ENCODE measurements around the gene GLB1L.
A peak's percentile ranks its signal among the peaks of the same experiment; 100 is the strongest.

Gene GLB1L

DNA sequence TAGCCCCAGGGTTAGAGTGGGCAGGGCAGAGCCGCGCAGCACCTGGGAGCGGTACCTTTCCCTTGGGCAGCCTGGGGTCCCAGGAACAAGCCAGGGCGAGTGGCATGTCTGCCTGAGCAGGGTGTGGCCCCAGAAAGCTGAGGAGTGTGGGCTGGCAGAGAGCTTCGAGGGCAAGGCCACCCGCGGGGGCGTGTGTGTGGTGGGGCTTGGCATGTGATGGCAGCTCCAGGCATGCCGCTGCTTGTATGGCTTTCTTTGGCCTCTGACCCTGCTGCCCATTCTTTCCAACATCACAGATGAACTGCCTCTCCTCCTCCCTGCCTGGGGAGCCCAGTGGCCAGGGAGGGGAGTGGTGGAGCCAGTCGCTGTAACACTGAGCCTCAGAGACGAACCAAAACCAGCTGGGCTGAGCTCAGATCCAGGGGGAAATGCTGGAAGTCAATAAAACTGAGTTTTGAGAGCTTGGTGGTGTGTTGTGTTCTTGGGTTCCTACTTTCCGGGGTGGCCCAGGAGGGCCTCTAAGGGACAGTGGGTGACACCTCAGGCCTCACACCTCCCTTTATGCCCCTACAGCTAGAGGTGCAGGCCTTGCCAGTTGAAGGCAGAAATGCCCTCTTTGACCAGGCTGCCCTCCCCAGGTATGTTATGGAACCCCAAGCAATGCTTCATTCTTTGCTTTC, 41.3 kb upstream of the GLB1L start:
- DNase-seq: peak; percentile 17
- H3K36me3 Mint-ChIP-seq: peaks cover 22% of the 10 kb centered on the region
- H3K4me3 Mint-ChIP-seq: no peak overlapping the region
- peak overlapping the region; percentile 45 for H3K27ac Mint-ChIP-seq
- H3K27me3 Mint-ChIP-seq: peaks cover 16% of the 10 kb centered on the region
- no peaks in the 10 kb centered on the region for H3K9me3 Mint-ChIP-seq
- CTCF ChIA-PET: interaction anchor here (2.0 to 14.8 kb wide), 2 partner anchors 9 kb away, joined by 7 to 267 read pairs; no protein-coding TSS in a partner anchor
- H3K4me1 Mint-ChIP-seq: peaks cover 4% of the 10 kb centered on the region

DNA sequence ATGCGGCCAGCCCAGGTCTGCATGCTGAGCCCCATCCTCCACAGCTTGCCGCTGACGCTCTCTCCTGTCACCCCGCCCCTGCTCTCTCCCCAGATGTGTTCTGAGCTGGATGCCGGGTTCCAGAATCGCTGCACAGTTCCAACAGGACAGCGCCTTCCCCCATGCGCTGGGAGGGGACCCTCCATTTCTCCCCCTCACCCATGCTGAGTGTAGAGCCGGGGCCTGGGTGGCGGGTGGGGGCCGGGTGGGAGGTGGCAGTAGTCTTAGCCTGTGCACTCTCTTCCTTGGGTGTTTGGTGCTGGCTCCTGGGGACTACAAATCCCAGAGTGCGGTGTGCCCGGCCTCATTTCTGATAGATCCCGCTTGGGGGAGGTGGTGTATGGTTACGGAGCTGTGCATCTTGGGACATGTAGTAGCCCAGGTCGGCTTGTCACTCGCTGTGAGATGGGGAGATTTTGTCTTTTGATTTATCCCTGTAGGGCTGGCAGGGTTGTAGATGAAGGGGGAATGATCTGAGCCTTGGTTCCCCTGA, 40.7 kb upstream of the GLB1L start:
- H3K4me3 Mint-ChIP-seq: no peak overlapping the region
- CTCF ChIA-PET: interaction anchor here (2.0 to 14.8 kb wide), 2 partner anchors 8 to 9 kb away, joined by 7 to 267 read pairs; no protein-coding TSS in a partner anchor
- H3K4me1 Mint-ChIP-seq: peaks cover 8% of the 10 kb centered on the region
- no peaks in the 10 kb centered on the region for H3K9me3 Mint-ChIP-seq
- H3K27ac Mint-ChIP-seq: peak overlapping the region; percentile 45
- peaks cover 27% of the 10 kb centered on the region for H3K36me3 Mint-ChIP-seq
- no peak for DNase-seq
- H3K27me3 Mint-ChIP-seq: peaks cover 10% of the 10 kb centered on the region

DNA sequence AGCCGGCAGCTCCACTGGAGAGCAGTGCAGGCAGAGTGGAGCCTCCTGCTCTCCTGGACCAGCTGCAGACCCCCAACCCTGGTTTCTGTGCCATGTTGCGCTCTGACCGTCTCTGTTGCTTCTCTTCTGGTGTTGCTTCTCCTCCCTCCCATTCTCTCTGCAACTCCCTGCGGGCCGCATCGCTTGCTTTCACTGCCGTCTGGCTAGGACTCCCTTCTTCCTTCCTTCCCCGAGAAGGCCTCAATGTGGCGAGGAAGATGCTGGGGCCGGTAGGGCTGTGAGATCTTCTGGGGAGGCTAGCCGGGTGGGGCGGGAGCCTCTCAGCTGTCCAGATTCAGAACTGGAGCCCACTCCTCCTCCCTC, 40.1 kb upstream of the GLB1L start:
- CTCF ChIA-PET: interaction anchor here (2.0 to 14.8 kb wide), 2 partner anchors 8 to 10 kb away, joined by 7 to 267 read pairs; no protein-coding TSS in a partner anchor
- H3K9me3 Mint-ChIP-seq: no peaks in the 10 kb centered on the region
- no peak for DNase-seq
- no peak overlapping the region for H3K27ac Mint-ChIP-seq
- peaks cover 14% of the 10 kb centered on the region for H3K4me1 Mint-ChIP-seq
- peaks cover 28% of the 10 kb centered on the region for H3K36me3 Mint-ChIP-seq
- H3K4me3 Mint-ChIP-seq: no peak overlapping the region
- peaks cover 4% of the 10 kb centered on the region for H3K27me3 Mint-ChIP-seq

DNA sequence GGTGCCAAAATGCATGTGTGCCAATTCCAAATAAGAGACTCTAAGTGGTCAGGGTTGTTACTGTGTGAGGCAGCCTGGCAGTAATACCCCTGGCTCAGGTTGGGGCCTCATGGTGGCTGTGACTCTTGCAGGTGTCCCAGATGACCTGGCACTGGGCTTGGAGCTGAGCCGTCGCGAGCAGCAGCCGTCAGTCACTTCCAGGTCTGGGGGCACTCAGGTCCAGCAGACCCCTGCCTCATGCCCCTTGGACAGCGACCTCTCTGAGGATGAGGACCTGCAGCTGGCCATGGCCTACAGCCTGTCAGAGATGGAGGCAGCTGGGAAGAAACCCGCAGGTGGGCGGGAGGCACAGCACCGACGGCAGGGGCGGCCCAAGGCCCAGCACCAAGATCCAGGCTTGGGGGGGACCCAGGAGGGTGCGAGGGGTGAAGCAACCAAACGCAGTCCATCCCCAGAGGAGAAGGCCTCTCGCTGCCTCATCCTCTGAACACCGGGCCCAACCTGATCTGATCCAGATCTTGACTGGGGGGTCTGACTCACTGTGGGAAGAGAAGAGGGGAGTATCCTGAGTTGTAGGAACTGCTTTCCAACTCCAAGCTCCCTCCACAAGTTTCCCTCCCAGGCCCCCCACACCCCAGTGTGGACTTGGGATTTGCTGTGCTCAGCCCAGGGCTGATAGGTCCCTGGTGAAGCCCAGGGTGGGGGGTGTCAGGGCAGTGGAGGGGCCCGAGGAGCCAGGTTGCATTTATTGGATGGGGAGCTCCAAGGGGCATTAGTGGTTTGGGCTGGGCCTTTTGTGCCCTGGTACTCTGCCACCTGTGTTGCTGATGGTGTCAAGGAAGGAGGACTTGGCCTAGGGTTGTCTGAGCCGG, 39.5 kb upstream of the GLB1L start:
- CTCF ChIA-PET: interaction anchor here (14.8 kb wide), 1 partner anchor 11 kb away, joined by 267 read pairs; no protein-coding TSS in a partner anchor
- no peak for DNase-seq
- no peak overlapping the region for H3K4me3 Mint-ChIP-seq
- no peak overlapping the region for H3K27ac Mint-ChIP-seq
- no peaks in the 10 kb centered on the region for H3K9me3 Mint-ChIP-seq
- peaks cover 31% of the 10 kb centered on the region for H3K36me3 Mint-ChIP-seq
- peaks cover 20% of the 10 kb centered on the region for H3K4me1 Mint-ChIP-seq
- H3K27me3 Mint-ChIP-seq: peaks cover under 1% of the 10 kb centered on the region

- peak overlapping the region; percentile 38 for H3K27ac Mint-ChIP-seq
- H3K4me3 Mint-ChIP-seq: no peak overlapping the region
- H3K9me3 Mint-ChIP-seq: no peaks in the 10 kb centered on the region
- no peaks in the 10 kb centered on the region for H3K27me3 Mint-ChIP-seq
- H3K4me1 Mint-ChIP-seq: peaks cover 32% of the 10 kb centered on the region
- CTCF ChIA-PET: interaction anchor here (14.8 kb wide), 1 partner anchor 12 kb away, joined by 267 read pairs; no protein-coding TSS in a partner anchor
- peaks cover 31% of the 10 kb centered on the region for H3K36me3 Mint-ChIP-seq
- DNase-seq: no peak
These were observed 37.8 kb upstream of the GLB1L start for GRCh38 chr2:219282943-219283581.

GRCh38 chr2:219282375-219282774, 37.1 kb upstream of the GLB1L start:
- Mint-ChIP-seq H3K4me3 (no peak overlapping the region), H3K4me1 (peaks cover 39% of the 10 kb centered on the region), H3K27me3 (peaks cover 5% of the 10 kb centered on the region), H3K27ac (no peak overlapping the region), H3K36me3 (peaks cover 31% of the 10 kb centered on the region), H3K9me3 (no peaks in the 10 kb centered on the region)
- DNase-seq: no peak
- CTCF ChIA-PET: interaction anchor here (14.8 kb wide), 1 partner anchor 13 kb away, joined by 267 read pairs; no protein-coding TSS in a partner anchor

- H3K36me3 Mint-ChIP-seq: peaks cover 31% of the 10 kb centered on the region
- no peak overlapping the region for H3K27ac Mint-ChIP-seq
- no peaks in the 10 kb centered on the region for H3K9me3 Mint-ChIP-seq
- CTCF ChIA-PET: interaction anchor here (1.0 to 14.8 kb wide), 2 partner anchors 14 to 20 kb away, joined by 4 to 267 read pairs; no protein-coding TSS in a partner anchor
- peak; percentile 16 for DNase-seq
- H3K4me1 Mint-ChIP-seq: peaks cover 42% of the 10 kb centered on the region
- no peak overlapping the region for H3K4me3 Mint-ChIP-seq
- peaks cover 5% of the 10 kb centered on the region for H3K27me3 Mint-ChIP-seq
These were observed 36.3 kb upstream of the GLB1L start for GRCh38 chr2:219281588-219281987.

DNA sequence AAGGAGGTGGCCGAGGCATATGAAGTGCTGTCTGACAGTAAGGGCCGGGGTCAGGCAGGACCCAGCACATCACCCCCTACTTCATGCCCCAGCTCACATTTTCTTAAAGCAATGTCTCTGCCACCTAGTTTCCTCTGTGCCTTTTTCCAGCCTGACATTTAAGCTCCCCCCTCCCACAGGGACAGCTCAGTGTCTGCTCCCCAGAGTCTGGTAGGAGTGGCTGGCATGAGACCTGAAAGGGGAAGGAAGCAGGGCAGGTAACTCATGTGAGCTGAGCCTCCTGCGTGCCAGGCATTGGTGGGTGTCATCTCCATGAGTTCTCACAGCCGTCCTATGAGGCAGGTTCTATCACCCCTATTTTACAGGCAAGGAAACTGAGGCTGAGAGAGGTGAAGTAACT, 35.4 kb upstream of the GLB1L start:
- Mint-ChIP-seq H3K4me1 (peaks cover 42% of the 10 kb centered on the region), H3K9me3 (no peaks in the 10 kb centered on the region), H3K36me3 (peaks cover 31% of the 10 kb centered on the region), H3K4me3 (peak overlapping the region; percentile 92), H3K27me3 (peaks cover 5% of the 10 kb centered on the region), H3K27ac (peak overlapping the region; percentile 98)
- no peak for DNase-seq
- CTCF ChIA-PET: interaction anchor here (1.0 to 14.8 kb wide), 4 partner anchors 15 to 32 kb away, joined by 4 to 267 read pairs (median 32); partner anchors contain the start of gene TUBA4A

- Mint-ChIP-seq H3K4me1 (peaks cover 42% of the 10 kb centered on the region), H3K4me3 (peak overlapping the region; percentile 92), H3K27me3 (peaks cover 5% of the 10 kb centered on the region), H3K9me3 (no peaks in the 10 kb centered on the region), H3K27ac (peak overlapping the region; percentile 98), H3K36me3 (peaks cover 30% of the 10 kb centered on the region)
- CTCF ChIA-PET: interaction anchor here (1.0 to 14.8 kb wide), 5 partner anchors 15 to 85 kb away, joined by 3 to 267 read pairs (median 31); partner anchors contain the start of genes ANKZF1, ATG9A and TUBA4A
- DNase-seq: no peak
These were observed 34.8 kb upstream of the GLB1L start for GRCh38 chr2:219279916-219280516.

- Mint-ChIP-seq H3K9me3 (no peaks in the 10 kb centered on the region), H3K36me3 (peaks cover 30% of the 10 kb centered on the region), H3K4me1 (peaks cover 42% of the 10 kb centered on the region), H3K27ac (peak within 1 kb of the TSS; percentile 98), H3K4me3 (peak within 1 kb of the TSS; percentile 92), H3K27me3 (peaks cover 10% of the 10 kb centered on the region)
- DNase-seq: peak; percentile 99
- CTCF ChIA-PET: interaction anchor here (0.6 to 14.8 kb wide), 9 partner anchors 16 to 109 kb away, joined by 3 to 267 read pairs (median 5); partner anchors contain the start of genes ANKZF1, ATG9A and TUBA4A
These were observed 34.1 kb upstream of the GLB1L start, which contains the start of gene DNAJB2 for GRCh38 chr2:219279151-219279915. DNAJB2 (plus strand) TSS chr2:219279366; CDS start chr2:219279834, 468 bp downstream.

GRCh38 chr2:219278655-219279150, 33.5 kb upstream of the GLB1L start:
- Mint-ChIP-seq H3K9me3 (no peaks in the 10 kb centered on the region), H3K4me3 (peak overlapping the region; percentile 92), H3K27me3 (peaks cover 16% of the 10 kb centered on the region), H3K27ac (peak overlapping the region; percentile 98), H3K4me1 (peaks cover 42% of the 10 kb centered on the region), H3K36me3 (peaks cover 25% of the 10 kb centered on the region)
- CTCF ChIA-PET: interaction anchor here (0.6 to 14.8 kb wide), 13 partner anchors 13 to 120 kb away, joined by 3 to 267 read pairs (median 5); partner anchors contain the start of genes ANKZF1, ATG9A and TUBA4A
- no peak for DNase-seq

Measured in activated naive CD4-positive, alpha-beta T cell treated with anti-CD3 and anti-CD28 coated beads, Interleukin-2, amount 10 ng/mL, durations not matched to agents 7 days and 5 days (primary cell).